Astrocyte of the hippocampus (primary cell): ENCODE measurements around the gene ABCD3.
"Not testable (repeated sequence)": the region's sequence is repeated elsewhere in the genome, so short reads cannot be mapped to it uniquely, and the experiment has no call there.

ENCODE experiments used
- DNase-seq: peaks from one replicate; pipeline ENCODE4 v3.0.0; 2011; ENCODE audit warnings: low read depth, low spot score

Gene ABCD3

DNA sequence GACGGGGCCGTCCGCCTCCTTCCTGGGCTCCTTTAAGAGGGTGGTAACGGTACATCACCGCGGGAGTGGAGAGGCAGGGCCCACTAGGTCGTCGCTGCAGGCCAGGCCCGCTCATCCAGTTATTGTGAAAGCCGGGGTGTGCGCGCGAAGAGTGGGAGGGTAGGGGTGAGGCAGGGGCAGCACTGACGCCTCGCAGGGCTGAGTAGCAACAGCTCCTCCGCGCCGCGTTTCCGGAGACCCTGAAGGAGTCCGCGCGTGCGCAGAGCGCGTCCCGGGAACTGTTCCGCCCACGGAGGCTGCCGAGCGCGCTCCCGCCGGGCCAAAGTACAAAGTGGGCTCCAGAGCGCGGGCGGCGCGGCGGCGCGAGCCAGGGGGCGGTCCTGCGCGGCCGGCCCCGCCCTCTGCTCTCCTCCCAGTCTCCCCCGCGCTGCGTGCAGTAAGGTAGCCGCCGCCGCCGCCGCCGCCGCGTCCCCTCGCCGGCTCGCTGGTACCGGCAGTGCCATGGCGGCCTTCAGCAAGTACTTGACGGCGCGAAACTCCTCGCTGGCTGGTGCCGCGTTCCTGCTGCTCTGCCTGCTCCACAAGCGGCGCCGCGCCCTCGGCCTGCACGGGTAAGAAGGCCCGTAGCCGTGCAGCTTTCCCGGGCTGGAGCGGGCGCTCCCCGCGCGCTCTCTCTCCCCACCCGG lies at the start of gene ABCD3:
Gene ABCD3, plus strand, starts transcription at position 412 of the 686 bp plus-strand sequence. Its CDS starts 90 bp downstream, at position 502.
- DNase-seq = peak; percentile 99

DNA sequence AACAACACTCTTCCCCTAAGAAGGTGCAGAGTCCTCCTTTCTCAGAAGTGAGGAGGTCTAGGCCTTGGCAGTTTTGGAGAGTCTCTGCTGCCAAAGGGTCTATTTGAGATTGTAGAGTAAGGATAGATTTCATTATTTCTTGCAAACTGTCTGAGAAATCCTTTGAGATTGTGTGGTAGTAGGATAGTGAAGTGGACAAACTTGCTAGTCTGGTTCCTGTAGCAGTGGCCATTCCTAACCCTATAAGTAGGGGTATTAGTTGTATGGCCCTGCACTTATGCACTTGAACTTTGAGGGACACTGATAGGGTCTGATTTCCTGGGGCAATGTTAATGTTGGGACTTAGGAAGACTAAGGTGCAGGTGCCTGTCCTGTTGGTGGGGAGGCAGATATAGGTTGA lies 45.4 kb upstream of the ABCD3 start:
- not testable (repeated sequence) for DNase-seq

DNA sequence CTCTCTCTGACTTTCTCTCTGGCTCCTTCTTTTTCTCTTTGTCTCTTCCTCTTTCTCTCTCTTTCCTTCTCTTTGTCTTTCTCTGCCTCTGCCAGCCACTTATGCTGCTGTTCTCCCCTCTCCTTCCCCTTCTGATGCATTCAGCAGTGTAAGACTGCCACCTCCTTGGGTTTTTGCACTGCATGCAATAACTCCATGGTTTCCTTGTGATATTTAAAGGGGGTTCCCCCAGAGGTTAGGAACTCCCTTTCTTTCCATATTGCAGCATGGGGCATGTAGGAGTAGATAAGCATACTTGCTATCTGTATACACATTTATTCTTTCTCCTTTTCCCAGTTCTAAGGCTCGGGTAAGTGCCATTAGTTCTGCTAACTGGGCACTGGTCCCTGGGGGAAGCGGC lies 44.9 kb upstream of the ABCD3 start:
- not testable (repeated sequence) for DNase-seq

GRCh38 chr1:94375666-94376065 lies 42.5 kb upstream of the ABCD3 start:
- peak; percentile 46 for DNase-seq

- DNase-seq = not testable (repeated sequence)
These were observed 39.7 kb upstream of the ABCD3 start for GRCh38 chr1:94378493-94378892.

DNA sequence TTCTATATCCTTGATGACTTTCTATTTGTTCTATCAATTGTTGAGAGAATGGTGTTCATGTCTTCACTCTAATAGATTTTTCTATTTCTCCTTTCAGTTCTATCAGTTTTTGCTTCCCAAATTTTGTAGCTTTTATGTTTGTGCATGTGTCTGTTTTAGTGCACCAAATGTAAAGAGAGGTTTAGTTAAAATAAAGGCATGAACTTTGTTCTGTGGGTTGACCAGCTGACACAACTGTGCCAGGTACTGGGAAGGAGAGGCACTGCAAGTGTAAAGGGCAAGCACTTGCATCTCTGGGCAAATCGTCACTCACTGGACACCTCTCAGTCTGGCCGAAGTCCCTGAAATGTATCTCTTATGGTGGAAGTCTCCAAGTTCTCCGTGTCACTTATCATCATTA lies 38.6 kb upstream of the ABCD3 start:
- no peak for DNase-seq

DNA sequence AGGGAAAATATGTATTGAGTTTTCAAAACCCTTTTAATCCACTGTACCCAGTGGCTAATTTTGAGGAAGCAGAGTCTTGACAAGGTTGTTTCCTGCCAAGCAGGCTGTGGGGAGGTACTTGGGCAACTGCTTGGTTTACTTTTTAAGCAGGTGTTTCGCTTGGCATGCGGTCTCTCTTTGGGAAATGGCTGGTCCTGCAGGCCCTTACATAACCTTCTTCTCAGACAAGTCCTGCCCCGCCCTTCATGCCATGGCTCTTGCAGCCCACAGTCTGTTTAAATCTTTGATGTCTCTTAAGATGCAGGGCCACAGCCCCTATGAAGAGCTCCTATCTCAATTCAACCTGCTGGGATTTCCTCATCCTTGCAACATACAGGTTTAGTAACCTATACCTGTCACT lies 36.0 kb upstream of the ABCD3 start:
- DNase-seq = no peak

- DNase-seq = peak; percentile 66
These were observed 34.2 kb upstream of the ABCD3 start for GRCh38 chr1:94383966-94384408.

- DNase-seq = peak; percentile 10
These were observed 33.5 kb upstream of the ABCD3 start for GRCh38 chr1:94384485-94385265.

GRCh38 chr1:94385308-94385929 lies 32.8 kb upstream of the ABCD3 start:
- no peak for DNase-seq

DNA sequence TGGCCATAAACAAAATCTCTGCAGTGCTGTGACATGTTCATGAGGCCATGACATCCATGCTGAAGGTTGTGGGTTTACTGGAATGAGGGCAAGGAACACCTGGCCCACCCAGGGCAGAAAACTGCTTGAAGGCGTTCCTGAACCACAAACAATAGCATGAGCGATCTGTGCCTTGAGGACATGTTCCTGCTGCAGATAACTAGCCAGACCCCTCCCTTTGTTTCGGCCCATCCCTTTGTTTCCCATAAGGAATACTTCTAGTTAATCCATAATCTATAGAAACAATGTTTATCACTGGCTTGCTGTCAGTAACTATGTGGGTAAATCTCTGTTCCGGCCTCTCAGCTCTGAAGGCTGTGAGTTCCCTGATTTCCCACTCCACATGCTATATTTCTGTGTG lies 28.9 kb upstream of the ABCD3 start:
- DNase-seq = no peak

DNA sequence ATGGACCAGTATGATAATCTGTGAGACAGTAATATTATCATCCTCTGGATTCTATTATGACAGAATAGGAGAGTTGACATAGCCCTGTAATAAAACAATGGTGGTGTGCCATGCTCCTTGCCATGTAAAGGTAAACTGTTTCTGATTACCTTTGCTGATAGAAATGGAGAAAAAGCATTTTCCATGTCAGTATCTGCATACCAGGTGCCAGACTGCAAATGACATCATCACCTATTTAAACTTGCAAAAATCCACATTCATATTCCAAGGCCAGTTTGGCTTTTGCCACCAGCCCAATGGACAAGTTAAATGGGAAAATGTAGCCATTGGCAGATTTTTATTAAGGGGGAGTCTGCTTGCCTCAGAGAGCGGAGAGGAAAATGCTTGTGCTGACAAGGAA lies 23.9 kb upstream of the ABCD3 start:
- DNase-seq = no peak

DNA sequence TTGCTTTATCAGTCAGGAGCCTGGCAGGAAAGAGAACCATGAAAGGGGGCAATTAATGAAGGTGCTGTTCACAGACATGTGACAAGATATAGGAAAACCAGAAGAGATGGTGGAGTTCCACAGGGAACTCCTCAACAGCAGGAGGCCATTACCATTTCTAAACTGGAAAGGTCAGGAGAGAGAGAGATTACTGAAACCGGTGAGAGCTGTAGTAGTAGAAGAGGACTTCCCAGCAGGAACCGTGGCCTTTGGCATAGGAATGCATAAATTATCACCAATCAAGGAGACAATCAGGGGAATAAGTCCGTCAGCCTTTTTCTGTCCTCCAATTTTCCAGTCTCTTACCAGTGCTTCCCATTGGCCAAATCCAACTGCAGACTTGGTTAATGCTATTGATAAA lies 23.0 kb upstream of the ABCD3 start:
- DNase-seq = no peak

DNA sequence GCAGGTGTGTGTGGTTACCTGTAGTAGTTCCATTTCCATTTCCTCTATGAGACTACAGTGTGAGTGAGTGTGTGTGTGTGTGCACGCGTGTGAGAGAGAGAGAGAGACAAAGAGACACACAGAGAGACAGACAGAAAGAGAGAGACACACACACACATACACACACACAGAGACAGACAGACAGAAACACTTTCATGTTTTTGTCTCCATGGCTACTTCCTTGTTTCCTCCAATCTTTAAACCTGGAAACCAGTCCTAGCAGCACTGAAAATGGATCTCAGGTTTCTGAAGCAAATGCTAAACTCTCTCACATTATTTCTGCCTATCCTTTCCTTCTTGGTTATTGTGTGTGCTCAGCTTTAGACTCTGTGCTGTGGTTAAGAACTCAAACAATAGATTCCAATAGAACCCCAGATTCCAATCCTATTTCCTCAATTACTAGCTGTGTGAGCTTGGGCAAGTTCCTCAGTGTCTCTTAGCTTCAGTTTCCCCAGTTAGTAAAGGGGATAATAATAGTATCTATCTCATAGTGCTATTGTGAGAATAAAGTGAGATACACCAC lies 22.4 kb upstream of the ABCD3 start:
- peak; percentile 8 for DNase-seq

GRCh38 chr1:94396356-94397010 lies 21.7 kb upstream of the ABCD3 start:
- DNase-seq = no peak

DNA sequence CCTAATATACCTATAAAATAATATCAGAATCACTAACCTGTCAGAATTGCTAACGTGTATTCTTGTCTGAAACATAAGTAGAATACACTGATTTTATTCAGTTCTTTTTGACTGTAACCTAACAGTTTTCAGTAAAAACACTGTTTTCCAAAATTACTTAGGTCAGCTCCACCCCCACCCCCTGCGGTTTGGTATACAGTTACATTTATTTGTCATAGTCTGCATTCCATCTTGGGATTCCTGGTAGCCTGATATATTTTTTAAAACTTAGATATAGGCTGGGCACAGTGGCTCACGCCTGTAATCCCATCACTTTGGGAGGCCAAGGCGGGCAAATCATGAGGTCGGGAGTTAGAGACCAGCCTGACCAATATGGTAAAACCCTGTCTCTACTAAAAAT lies 19.8 kb upstream of the ABCD3 start:
- DNase-seq = no peak

DNA sequence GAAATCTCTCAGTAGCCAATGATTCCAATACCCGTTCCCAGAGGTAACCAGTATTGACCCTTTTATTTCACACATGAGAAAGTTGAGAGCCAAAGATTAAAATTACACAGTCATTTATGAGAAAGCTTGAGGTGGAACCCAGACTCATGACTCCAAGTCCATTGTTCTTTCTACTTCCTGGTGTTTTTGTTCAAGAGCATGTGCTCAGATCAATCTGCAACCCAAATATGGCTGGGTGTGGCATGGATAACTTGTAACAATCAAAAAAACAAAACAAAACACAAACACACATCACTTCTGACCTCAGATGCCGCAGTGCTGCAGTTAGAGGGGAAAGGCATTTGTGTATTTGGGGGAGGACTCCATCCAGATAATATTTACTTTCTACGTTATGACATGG lies 18.7 kb upstream of the ABCD3 start:
- no peak for DNase-seq

- peak; percentile 22 for DNase-seq
These were observed 17.0 kb upstream of the ABCD3 start for GRCh38 chr1:94401206-94401605.

- DNase-seq = no peak
These were observed 11.7 kb upstream of the ABCD3 start for GRCh38 chr1:94406446-94406845.

DNA sequence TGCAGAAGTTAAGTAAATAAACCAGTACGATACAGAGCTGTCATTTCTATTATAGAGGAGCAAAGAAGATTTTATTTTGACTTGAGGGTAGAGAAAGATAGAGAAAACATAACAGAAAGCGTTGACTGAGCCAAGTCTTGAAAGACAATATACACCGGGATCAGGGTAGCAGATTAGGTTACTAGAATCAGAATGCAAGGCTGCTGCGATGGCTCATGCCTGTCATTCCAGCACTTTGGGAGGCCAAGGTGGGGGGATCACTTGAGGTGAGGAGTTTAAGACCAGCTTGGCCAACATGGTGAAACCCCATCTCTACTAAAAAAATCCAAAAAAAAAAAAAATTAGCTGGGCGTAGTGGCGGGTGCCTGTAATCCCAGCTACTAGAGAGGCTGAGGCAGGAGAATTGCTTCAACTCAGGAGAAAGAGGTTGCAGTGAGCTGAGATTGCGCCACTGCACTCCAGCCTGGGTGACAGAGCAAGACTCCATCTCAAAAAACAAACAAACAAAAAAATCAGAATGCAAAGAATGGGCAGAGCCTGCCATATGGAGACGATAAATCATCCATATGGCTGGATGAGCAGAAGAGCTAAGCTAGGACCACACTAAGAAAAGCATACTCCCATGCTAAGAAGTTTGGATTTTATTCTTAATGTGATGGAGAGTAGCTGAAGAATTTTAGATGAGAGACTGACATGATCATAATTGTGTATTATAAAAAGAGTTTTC lies 9.9 kb upstream of the ABCD3 start:
- DNase-seq = no peak

DNA sequence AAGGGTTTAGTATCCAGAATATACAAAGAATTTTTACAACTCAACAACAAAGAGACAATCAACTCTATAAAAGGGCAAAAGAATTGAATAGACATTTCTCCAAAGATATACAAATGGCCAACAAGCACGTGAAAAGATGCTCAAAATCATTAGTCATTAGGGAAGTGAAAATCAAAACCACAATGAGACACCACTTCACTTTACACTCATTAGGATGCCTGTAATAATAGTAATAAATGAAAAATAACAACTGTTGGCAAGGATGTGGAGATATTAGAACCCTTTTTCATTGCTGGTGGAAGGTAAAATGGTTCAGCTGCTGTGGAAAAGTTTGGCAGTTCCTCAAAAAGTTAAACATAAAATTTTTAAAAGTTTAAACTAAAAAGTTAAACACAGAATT lies 7.0 kb upstream of the ABCD3 start:
- DNase-seq = no peak
